Stimulated activated CD4-positive, alpha-beta T cell treated with anti-CD3 and anti-CD28 coated beads, Interleukin-1b, Interleukin-23, amount 100 ng/mL, for 1 hour (primary cell): ENCODE measurements around the gene TRRAP.

Source experiments
- DNase-seq, 2 donors: peaks; one replicate each; pipeline ENCODE4 v3.0.0-alpha.2; 2020; ENCODE audit warnings: low read depth in 2 of 2

The TRRAP gene

GRCh38 chr7:99005776-99006175 lies 127.4 kb downstream of the TRRAP start:
- no peak for DNase-seq

- no peak for DNase-seq
Measured at GRCh38 chr7:99006739-99007424, 128.6 kb downstream of the TRRAP start.

GRCh38 chr7:99008181-99008631 lies 129.9 kb downstream of the TRRAP start:
- DNase-seq, result no peak

DNA sequence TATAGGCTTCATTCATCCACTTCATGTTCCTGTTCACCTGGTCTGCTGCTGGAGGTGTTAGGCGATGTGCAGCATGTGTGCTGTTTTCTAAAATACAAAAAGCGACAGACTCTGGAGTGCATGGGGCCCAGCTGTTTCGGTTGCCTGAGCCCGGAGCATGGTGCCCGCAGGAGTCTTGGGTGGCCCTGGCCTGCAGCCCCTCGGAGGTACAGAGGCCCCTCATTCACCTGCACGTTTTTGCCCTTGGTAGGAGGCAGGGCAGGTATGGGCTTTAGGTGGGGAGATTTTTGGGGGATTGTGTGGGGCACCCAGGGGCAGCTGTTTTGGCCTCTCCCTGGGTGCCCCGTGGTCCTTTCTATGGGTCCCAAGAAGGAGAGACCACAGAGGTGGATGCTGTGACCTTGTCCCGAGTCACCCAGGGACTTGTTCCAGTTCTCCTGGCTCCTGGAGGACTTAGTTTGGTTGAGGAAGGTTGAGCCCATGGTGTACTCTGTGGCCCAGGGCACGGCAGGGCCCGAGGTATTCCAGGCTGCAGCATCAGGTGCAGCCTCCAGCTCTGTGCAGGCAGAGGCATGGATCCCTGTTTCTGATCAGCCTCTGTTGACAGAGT lies 130.7 kb downstream of the TRRAP start:
- no peak for DNase-seq

DNA sequence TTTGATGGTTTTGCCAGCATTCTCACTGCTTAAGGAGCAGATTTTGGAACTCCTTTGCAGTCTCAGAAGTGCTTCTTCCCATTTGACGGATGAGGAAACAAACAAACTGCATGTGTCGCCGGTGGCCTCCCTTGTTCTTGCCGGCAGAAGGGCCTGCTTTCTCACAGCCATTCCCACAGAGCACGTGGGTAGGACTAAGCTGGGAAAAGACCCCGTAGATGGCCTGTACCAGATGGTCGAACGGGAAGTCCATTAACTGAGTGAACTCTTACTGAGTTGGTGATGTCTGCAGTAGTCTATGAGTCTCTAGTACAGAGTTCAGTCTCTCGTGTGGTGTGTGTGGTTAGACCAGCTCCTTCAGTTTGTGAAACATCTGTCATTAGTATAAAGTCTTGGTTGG lies 131.9 kb downstream of the TRRAP start:
- no peak for DNase-seq

- no peak for DNase-seq
Measured at GRCh38 chr7:99011341-99011705, 133.0 kb downstream of the TRRAP start.

DNA sequence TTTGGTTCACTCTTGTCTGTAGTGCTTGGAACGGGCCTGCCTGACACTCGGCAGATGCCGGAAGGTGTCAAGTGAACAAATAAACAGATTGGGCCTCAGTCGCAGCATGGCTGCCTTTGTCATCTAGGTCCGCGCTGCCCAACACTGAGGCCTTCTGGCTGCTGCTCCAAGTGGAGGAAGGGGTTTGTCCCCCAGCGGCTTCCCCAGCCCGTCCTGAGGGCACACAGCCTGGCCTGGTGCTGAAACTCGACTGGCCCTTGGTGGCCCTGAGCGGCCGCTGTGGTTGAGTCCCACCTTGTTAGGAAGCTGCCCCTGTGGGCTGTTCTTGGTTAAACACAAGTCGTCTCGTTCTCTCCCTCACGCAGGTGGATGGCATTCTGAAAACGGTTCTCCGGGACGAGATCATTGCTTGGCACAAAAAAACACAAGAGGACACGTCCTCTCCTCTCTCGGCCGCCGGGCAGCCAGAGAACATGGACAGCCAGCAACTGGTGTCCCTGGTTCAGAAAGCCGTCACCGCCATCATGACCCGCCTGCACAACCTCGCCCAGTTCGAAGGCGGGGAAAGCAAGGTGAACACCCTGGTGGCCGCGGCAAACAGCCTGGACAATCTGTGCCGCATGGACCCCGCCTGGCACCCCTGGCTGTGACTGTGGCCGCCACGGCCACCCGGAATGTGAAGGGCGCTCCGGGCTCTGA lies 133.5 kb downstream of the TRRAP start:
- DNase-seq, result no peak

DNA sequence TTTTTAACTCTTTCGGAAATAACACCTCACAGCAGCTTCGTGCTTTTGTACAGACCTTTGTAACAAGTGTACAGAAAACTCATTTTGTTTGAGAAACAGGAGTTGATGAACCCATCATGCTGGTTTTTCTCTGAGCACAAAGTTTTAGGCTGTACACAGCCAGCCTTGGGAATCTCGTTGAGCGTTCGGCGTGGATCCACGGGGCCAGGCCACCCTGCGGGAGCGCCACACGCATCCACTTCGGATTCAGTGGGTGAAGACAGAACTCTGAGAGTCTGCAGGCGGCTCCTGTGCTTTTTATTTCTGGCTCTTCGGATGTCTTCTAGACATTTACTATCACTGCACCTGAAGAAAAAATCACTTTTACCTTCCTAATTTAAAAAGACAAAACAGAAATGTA lies 134.4 kb downstream of the TRRAP start:
- no peak for DNase-seq

DNA sequence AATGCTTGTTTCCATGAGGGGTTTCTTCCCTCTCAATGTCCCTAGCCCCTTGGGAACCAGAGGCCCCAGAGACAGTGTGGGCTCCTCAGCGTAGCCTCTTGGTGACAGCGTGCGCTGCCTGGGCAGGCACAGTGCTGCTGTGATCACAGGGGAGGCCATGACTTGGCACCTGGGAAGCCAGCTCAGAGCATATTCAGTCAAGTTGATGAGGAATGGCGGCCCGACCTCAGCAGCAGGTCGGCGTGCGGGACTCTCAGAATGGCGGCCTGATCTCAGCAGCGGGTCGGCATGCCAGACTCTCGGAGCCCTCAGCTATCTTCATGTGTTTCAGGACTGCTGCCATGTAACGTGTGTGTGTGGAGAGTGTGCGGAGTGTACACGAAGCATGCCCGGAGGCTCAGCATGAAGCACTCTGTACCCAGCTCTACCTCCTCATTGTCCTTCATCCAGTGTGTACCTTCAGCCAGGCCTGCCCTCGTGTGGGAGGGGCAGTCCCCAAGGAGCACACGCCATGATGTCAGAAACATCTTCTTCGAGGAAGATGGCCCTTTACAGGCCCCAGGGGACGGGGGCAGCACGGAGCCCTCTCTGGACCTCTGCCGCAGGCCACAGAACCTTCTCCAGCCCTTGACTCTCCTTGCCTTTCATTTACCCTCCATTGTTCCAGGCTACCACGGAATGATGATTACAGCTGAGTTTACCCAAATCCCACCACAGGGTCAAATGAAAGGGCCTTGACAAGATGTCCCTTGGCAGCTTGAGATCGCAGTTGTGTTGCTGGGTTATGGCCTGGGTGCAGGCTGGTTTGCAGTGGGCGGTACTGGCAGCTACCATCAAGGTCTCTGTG lies 135.2 kb downstream of the TRRAP start:
- DNase-seq, result no peak

DNA sequence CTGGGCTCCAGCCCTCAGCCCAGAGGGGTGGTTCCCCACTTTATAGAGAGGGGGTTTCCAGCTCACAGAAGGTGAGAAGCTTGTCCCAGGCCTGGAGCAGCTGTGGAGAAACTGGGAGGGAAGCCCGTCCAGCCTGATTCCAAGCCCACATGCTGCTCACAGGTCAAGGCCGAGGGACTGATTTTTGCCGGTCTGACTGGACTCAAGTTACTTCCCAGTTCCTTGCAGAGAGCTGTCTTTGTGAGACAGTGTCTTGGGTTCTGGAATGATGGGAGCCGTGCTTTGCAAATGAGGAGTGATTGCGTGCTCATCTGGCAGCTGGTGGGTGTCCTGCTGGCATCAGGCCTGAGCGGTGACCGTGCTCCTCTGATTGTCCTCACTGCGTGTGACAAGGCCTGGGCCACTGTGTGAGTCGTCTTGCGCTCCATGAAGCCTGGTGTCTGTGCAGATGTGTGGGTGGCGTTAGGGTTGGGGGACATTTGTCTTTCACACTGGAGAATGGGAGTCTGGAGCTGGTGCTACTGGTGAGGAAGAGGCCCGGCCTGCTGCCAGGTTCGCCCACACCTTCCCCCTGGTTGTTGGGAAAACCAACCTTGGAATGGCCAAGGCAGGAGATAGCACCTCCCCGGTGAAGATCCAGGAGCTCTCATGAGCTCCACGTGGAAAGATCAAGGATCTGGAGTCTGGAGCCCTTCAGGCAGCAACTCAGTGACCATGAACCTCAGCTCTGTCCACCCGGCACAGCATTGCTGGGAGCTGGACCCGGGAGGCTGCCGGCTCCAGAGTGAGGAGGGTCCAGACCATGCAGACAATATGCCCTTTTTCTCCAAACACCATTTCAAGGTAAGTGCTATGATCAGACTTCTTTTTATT lies 136.0 kb downstream of the TRRAP start:
- DNase-seq, result no peak

DNA sequence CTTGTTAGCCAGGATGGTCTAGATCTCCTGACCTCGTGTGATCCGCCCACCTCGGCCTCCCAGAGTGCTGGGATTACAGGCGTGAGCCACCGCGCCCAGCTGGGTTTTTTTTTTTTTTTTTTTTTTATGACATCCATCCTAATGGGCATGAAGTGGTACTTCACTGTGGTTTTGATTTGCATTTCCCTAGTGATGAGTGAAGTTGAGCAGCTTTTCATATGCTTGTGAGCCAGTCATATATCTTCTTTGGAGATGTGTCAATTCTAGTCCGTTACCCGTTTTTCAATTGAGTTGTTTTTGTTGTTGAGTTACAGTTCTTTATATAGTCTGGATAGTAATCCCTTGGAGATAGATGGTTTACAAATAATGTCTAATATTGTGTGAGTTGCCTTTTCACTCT lies 137.9 kb downstream of the TRRAP start:
- DNase-seq, result no peak

GRCh38 chr7:99019523-99020412 lies 141.4 kb downstream of the TRRAP start:
- no peak for DNase-seq

DNA sequence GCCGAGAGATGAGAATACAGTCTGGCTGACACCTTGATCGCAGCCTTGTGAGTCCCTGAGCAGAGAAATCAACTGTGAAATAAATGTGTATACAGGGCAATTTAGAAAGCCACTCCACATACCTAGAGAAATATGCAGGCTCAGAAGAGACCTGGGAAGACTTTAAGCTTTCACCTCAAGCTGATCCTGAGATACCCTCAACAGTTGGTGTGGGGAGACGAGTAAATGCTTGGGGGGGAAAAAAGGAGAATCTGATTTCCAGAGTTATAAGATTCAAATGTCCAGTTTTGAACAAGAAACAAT lies 142.0 kb downstream of the TRRAP start:
- no peak for DNase-seq

DNA sequence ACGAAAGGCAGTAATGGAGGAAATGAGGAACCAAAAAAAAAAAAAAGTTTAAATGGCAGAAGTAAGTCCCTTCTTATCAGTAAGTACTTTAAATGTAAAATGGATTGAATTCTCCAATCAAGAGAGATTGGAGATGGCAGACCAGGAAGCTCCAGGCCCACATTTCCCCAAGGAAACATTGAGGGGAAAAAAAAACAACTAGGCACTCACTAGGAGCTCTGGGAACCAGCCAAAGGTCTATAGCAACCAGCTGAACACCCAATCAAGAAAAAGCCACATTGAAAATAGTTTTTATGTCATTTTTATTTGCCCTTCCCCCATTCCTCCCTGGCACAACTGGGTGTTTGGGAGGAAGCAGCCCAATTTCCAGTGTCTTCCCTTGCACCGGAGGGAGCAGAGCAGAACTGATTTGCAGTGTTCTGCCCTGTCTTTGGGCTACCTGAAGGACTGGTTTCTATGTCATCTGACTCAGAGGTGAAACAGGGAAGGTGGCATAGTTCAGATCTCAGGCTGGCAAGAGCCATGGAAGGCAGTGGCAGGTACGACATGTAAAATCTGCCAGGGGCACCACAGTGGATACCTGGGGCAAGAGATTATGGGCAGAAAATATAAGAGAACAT lies 143.7 kb downstream of the TRRAP start:
- no peak for DNase-seq

DNA sequence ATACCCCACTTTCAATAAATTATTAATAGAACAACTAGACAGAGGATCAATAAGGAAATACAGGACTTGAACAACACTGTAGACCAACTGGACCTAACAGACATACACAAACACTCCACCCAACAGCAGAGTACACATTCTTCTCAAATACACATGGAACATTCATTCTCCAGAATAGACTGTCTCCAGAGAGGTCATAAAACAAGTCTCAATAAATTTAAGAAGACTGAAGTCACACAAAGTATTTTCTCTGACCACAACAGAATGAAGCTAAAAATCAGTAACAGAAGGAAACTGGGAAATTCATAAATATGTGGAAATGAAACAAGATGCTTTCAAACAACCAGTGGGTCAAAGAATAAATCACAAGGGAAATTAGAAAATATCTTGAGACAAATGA lies 145.7 kb downstream of the TRRAP start:
- DNase-seq, result no peak

GRCh38 chr7:99027241-99027640 lies 148.9 kb downstream of the TRRAP start:
- DNase-seq, result no peak

GRCh38 chr7:99027841-99028240 lies 149.5 kb downstream of the TRRAP start:
- no peak for DNase-seq

DNA sequence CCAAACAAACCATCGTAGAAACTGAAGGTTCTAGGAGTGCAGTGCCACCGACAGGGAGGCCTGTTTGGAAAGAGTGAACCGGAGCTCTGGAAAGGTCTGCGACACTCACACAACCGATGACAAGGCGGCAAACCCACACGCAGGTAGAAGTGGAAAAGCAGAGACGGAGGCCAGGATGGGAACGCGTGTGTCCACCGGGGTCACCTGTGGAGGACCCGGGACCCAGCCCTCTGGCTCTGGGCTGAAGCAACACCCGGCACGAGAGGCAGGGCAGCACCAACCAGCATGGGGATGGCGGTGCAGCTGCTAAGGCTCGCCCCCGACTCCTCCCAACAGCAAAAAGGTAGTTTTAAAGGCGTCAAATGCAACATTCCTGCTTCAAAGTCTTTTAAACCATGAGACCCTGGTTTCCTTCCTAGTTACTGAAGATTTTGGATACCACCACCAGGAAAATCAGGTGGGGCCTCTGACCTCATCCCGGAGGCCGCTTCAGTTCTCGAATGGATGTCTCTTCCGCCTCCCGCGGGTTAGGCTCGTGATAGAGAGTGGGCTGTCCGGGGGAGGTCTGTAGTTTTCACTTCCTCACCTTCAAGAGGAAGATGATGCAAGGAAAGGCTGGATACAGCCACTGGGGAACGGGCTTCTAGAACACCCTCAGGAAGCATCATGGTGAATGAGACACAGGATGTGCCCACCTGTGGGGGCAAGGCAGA lies 150.1 kb downstream of the TRRAP start:
- DNase-seq, result no peak
